ENCODE measurements around the gene STPG2.

The STPG2 gene

GRCh38 chr4:98166025-98166730 is 22.9 kb upstream of the STPG2 start:
- TF ChIP-seq CTCF (IDR thresholded peaks at IDR 0.05), result no peak
- DNase-seq (ENCODE audit: low spot score), result no peak
- no peak overlapping the region for H3K27ac ChIP-seq
- H3K4me3 ChIP-seq, result no peak overlapping the region

DNA sequence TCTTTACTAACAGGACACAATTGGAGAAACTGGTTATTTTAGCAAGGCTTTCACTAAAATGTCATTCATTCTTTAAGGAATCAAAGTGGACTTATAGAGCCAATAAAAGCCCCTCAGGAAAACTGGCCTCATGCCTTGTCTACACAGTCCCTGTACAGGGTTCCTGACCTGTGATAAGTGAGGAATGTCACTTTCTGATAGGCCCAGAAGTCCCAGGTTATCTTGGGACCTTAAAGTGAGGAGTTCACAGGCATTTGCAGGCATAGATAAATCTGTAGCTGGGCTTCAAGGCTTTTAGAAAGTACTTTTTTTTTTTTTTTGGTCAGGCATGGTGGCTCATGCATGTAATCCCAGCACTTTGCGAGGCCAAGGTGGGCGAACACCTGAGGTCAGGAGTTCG is 19.4 kb upstream of the STPG2 start:
- no peak for TF ChIP-seq CTCF (IDR thresholded peaks at IDR 0.05)
- Histone ChIP-seq H3K27ac (no peak overlapping the region), H3K4me3 (no peak overlapping the region)
- DNase-seq (ENCODE audit: low spot score), result no peak

DNA sequence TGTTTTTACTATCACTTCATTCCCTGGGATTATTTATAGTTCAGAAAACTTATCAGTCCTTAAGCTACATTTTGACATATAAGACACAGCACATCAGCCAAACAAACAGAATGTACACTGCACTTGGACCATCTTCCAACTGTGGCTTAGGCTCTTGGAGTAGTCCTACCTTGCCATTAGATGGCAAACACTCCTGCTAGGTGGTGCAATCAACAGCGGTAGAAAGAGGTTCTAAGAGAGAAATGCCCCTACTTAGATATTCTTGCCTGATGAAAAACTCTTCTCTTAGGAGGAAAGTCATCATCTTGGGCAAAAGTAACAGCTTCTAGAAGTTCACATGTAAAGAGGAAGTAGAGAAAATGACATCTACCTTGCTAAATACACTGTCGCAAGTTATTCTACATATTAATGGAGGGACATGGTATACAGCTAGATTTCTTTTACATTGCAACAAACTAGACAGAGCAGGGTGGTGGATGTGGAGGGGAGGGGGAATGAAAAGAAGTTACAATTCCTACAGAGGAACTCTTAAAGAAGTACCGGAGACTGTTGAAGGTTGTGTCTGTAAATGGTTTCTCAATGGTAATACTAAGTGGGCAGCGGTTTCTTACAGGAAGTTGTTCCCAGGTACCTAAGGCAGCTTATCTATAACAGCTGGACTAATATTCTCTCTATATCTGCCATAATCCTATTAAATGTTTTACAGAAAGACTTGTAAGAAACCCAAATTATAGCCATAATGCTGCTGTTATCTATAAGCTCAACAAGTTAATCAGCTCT is 8.1 kb upstream of the STPG2 start:
- DNase-seq (ENCODE audit: low spot score), result no peak
- Histone ChIP-seq H3K4me3 (no peak overlapping the region), H3K27ac (no peak overlapping the region)
- TF ChIP-seq CTCF (IDR thresholded peaks at IDR 0.05), result no peak

DNA sequence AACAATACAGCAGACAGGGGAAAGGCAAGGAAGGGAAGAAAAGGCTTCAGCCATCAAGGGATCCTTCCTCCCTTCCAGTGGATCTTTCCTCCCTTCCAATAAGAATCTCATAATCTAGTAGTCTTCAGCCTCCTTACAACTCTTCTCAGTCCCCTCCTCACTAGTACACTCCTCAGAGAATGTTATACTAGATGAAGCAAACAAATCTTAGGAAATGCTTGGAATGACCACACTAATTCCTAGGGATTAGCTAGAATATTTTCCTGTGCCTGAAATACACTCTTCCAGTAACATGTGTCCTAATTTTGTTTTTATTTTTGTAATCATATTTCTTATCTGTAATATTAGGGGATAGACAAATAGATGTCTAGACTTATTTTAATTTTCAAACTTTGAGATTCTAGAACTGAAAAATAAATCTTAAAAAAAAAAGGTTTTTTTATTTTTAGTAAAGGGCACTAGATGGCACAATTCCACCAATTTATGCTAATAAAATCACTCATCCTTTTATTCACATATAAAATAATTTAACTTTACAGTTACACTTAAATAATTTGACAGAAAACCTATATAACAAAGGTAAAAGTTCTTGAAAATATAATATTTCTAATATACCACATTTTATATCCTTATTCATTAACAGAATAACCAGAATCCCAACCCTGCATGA is 7.0 kb upstream of the STPG2 start:
- no peak overlapping the region for H3K27ac ChIP-seq
- no peak overlapping the region for H3K4me3 ChIP-seq
- DNase-seq (ENCODE audit: low spot score), result no peak
- no peak for TF ChIP-seq CTCF (IDR thresholded peaks at IDR 0.05)

DNA sequence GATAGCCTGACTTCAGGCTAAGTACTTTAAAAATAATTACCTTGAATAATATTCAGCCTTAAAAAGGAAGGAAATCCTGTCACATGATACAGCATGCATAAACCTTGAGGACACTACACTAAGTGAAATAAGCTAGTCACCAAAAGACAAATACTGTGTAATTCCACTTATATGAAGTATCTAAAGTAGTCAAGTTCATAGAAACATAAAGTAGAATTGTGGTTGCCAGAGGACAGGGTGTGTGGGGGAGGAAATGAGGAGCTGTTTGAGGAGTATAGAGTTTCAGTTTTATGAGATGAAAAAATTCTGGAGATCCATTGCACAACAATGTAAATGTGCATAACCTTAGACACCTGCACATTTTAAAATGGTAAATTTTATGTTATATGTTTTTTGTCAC is 5.6 kb upstream of the STPG2 start:
- Histone ChIP-seq H3K4me3 (no peak overlapping the region), H3K27ac (no peak overlapping the region)
- no peak for DNase-seq (ENCODE audit: low spot score)
- TF ChIP-seq CTCF (IDR thresholded peaks at IDR 0.05), result no peak

- H3K4me3 ChIP-seq, result no peak overlapping the region
- DNase-seq (ENCODE audit: low spot score), result no peak
- H3K27ac ChIP-seq, result no peak overlapping the region
- no peak for TF ChIP-seq CTCF (IDR thresholded peaks at IDR 0.05)
Measured at GRCh38 chr4:98126141-98126540, 17.1 kb downstream of the STPG2 start.
